ENCODE measurements around the gene CHEK1. TPM values are rescaled to one million over a fixed set of nuclear protein-coding genes. Genes with fewer than 3 reads are reported as not detected.

Gene CHEK1
- total RNA-seq, 1 experiment from 2014 or later, result 142 TPM

- POLR2A ChIA-PET, result no interaction called here
- no peak overlapping the region for H3K4me3 Mint-ChIP-seq (ENCODE audit: unreplicated experiment)
- no peaks in the 10 kb centered on the region for H3K27me3 ChIP-seq (replicated peaks; ENCODE audit: control insufficient read depth, insufficient read depth, low read length)
- TF ChIP-seq, protein P1, sequence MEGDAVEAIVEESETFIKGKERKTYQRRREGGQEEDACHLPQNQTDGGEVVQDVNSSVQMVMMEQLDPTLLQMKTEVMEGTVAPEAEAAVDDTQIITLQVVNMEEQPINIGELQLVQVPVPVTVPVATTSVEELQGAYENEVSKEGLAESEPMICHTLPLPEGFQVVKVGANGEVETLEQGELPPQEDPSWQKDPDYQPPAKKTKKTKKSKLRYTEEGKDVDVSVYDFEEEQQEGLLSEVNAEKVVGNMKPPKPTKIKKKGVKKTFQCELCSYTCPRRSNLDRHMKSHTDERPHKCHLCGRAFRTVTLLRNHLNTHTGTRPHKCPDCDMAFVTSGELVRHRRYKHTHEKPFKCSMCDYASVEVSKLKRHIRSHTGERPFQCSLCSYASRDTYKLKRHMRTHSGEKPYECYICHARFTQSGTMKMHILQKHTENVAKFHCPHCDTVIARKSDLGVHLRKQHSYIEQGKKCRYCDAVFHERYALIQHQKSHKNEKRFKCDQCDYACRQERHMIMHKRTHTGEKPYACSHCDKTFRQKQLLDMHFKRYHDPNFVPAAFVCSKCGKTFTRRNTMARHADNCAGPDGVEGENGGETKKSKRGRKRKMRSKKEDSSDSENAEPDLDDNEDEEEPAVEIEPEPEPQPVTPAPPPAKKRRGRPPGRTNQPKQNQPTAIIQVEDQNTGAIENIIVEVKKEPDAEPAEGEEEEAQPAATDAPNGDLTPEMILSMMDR (IDR thresholded peaks at IDR 0.05; ENCODE audit: insufficient read depth in 1 of 2, low read depth in 1 of 2, low read length in 1 of 2, severe bottlenecking in 1 of 2, unreplicated experiment in 1 of 2), result no peak
- no peak for DNase-seq
- peaks cover 35% of the 10 kb centered on the region for H3K9me3 Mint-ChIP-seq (ENCODE audit: unreplicated experiment)
- no peaks in the 10 kb centered on the region for H3K4me1 ChIP-seq
- H3K4me3 ChIP-seq (ENCODE audit: low read depth, low read length), result no peak overlapping the region
- no TSS peak for BruUV-seq (replicated peaks)
- H3K4me1 Mint-ChIP-seq (ENCODE audit: low read depth, unreplicated experiment), result no peaks in the 10 kb centered on the region
- peaks cover 90% of the 10 kb centered on the region for H3K36me3 Mint-ChIP-seq (ENCODE audit: insufficient read depth, unreplicated experiment)
- no peak overlapping the region for H3K27ac Mint-ChIP-seq (ENCODE audit: unreplicated experiment)
- H3K36me3 ChIP-seq (ENCODE audit: control insufficient read depth, insufficient read depth, low read length), result peaks cover 2% of the 10 kb centered on the region
- H3K27me3 Mint-ChIP-seq (ENCODE audit: insufficient read depth, unreplicated experiment), result no peaks in the 10 kb centered on the region
- CTCF ChIA-PET, result no interaction called here
- peaks cover 2% of the 10 kb centered on the region for H3K9me3 ChIP-seq
- intact Hi-C loops (cut with micrococcal nuclease; ENCODE audit: unreplicated experiment), result no loop called here
Measured at GRCh38 chr11:125663910-125664309, 38.9 kb downstream of the CHEK1 start.

DNA sequence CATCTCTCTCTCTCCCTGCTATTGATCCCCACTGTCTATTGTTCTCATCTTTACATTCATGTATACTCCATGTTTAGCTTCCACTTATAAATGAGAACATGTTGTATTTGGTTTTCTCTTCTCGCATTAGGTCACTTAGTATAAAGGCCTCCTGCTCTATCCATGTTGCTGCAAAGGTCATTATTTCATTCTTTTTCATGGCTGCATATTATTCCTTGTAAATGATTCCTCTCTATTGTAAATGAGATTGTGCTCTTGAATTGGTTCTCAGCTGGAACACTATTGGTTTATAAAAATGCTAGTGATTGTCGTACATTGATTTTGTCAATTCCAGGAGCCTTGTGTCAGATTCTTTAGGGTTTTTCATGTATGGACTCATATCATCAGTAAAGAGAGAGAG lies 42.2 kb downstream of the CHEK1 start:
- TF ChIP-seq, protein P1 (IDR thresholded peaks at IDR 0.05; ENCODE audit: insufficient read depth in 1 of 2, low read depth in 1 of 2, low read length in 1 of 2, severe bottlenecking in 1 of 2, unreplicated experiment in 1 of 2), result no peak
- Histone ChIP-seq H3K36me3 (ENCODE audit: control insufficient read depth, insufficient read depth, low read length) (peaks cover 2% of the 10 kb centered on the region; the same call in 1 of the 2 replicates), H3K4me1 (no peaks in the 10 kb centered on the region), H3K27me3 (replicated peaks; ENCODE audit: control insufficient read depth, insufficient read depth, low read length) (no peaks in the 10 kb centered on the region), H3K9me3 (peaks cover 2% of the 10 kb centered on the region), H3K4me3 (ENCODE audit: low read depth, low read length) (no peak overlapping the region)
- H3K4me3 Mint-ChIP-seq (ENCODE audit: unreplicated experiment), result no peak overlapping the region
- ChIA-PET POLR2A (no interaction called here), CTCF (no interaction called here)
- intact Hi-C loops (cut with micrococcal nuclease; ENCODE audit: unreplicated experiment), result no loop called here
- peaks cover 35% of the 10 kb centered on the region for H3K9me3 Mint-ChIP-seq (ENCODE audit: unreplicated experiment)
- no peak overlapping the region for H3K27ac Mint-ChIP-seq (ENCODE audit: unreplicated experiment)
- H3K4me1 Mint-ChIP-seq (ENCODE audit: low read depth, unreplicated experiment), result no peaks in the 10 kb centered on the region
- no peak for DNase-seq
- H3K27me3 Mint-ChIP-seq (ENCODE audit: insufficient read depth, unreplicated experiment), result no peaks in the 10 kb centered on the region
- BruUV-seq (replicated peaks), result no TSS peak
- H3K36me3 Mint-ChIP-seq (ENCODE audit: insufficient read depth, unreplicated experiment), result peaks cover 88% of the 10 kb centered on the region

- H3K36me3 ChIP-seq (ENCODE audit: control insufficient read depth, insufficient read depth, low read length), result peaks cover 2% of the 10 kb centered on the region; the same call in 1 of the 2 replicates
- no peak overlapping the region for H3K27ac Mint-ChIP-seq (ENCODE audit: unreplicated experiment)
- POLR2A ChIA-PET, result no interaction called here
- TF ChIP-seq, protein P1 (IDR thresholded peaks at IDR 0.05; ENCODE audit: insufficient read depth in 1 of 2, low read depth in 1 of 2, low read length in 1 of 2, severe bottlenecking in 1 of 2, unreplicated experiment in 1 of 2), result no peak
- no TSS peak for BruUV-seq (replicated peaks)
- no peaks in the 10 kb centered on the region for H3K27me3 Mint-ChIP-seq (ENCODE audit: insufficient read depth, unreplicated experiment)
- CTCF ChIA-PET, result no interaction called here
- no peaks in the 10 kb centered on the region for H3K4me1 Mint-ChIP-seq (ENCODE audit: low read depth, unreplicated experiment)
- DNase-seq, result no peak
- no peaks in the 10 kb centered on the region for H3K4me1 ChIP-seq
- H3K9me3 ChIP-seq, result peaks cover 2% of the 10 kb centered on the region
- H3K4me3 Mint-ChIP-seq (ENCODE audit: unreplicated experiment), result no peak overlapping the region
- intact Hi-C loops (cut with micrococcal nuclease; ENCODE audit: unreplicated experiment), result no loop called here
- peaks cover 61% of the 10 kb centered on the region for H3K36me3 Mint-ChIP-seq (ENCODE audit: insufficient read depth, unreplicated experiment)
- no peak overlapping the region for H3K4me3 ChIP-seq (ENCODE audit: low read depth, low read length)
- H3K27me3 ChIP-seq (replicated peaks; ENCODE audit: control insufficient read depth, insufficient read depth, low read length), result no peaks in the 10 kb centered on the region
- H3K9me3 Mint-ChIP-seq (ENCODE audit: unreplicated experiment), result peaks cover 24% of the 10 kb centered on the region
Measured at GRCh38 chr11:125670172-125670571, 45.2 kb downstream of the CHEK1 start.

All from Caco-2 (cell line).